ENCODE results near the gene ADNP2.

DNA sequence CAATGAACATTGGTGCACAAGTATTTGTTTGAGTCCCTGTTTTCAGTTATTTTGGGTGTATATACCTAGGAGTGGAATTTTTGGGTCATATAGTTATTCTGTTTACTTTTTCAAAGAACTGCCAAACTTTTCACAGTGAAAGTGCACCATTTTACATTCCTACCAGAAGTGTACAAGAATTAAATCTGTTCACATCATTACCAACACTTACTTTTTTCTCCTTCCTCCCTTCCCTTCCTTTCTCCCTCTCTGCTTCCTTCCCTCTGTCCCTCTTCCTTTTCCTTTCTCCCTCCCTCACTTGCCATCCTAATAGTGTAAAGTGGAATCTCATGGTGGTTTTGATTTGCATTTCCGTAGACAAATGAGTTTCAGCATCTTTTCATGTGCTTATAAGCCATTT lies 11.9 kb downstream of the ADNP2 start:
- TF ChIP-seq, protein P1, sequence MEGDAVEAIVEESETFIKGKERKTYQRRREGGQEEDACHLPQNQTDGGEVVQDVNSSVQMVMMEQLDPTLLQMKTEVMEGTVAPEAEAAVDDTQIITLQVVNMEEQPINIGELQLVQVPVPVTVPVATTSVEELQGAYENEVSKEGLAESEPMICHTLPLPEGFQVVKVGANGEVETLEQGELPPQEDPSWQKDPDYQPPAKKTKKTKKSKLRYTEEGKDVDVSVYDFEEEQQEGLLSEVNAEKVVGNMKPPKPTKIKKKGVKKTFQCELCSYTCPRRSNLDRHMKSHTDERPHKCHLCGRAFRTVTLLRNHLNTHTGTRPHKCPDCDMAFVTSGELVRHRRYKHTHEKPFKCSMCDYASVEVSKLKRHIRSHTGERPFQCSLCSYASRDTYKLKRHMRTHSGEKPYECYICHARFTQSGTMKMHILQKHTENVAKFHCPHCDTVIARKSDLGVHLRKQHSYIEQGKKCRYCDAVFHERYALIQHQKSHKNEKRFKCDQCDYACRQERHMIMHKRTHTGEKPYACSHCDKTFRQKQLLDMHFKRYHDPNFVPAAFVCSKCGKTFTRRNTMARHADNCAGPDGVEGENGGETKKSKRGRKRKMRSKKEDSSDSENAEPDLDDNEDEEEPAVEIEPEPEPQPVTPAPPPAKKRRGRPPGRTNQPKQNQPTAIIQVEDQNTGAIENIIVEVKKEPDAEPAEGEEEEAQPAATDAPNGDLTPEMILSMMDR (IDR thresholded peaks at IDR 0.05) = no peak
- no peak for TF ChIP-seq POLR2A (IDR thresholded peaks at IDR 0.05)
